ENCODE data around the gene PNISR.

DNA sequence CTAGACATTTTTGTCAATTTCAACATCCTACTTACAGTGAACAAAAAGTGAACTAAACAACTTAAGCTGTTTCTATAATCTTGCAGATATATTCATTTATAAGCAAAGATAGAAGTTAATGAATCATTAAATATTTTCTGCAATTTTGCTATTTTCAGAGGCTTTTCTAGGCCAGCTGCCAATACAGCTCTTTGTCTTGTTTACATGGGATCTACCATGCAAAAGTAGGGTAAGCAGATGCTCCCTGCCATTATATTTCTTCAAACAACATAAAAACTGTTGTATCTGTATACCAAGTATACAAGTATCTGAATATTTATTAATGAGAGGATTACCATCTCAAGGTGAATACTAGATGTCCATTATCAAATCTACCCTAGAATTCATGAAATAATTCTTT, 15.4 kb downstream of the PNISR start:
- TF ChIP-seq, protein P1, sequence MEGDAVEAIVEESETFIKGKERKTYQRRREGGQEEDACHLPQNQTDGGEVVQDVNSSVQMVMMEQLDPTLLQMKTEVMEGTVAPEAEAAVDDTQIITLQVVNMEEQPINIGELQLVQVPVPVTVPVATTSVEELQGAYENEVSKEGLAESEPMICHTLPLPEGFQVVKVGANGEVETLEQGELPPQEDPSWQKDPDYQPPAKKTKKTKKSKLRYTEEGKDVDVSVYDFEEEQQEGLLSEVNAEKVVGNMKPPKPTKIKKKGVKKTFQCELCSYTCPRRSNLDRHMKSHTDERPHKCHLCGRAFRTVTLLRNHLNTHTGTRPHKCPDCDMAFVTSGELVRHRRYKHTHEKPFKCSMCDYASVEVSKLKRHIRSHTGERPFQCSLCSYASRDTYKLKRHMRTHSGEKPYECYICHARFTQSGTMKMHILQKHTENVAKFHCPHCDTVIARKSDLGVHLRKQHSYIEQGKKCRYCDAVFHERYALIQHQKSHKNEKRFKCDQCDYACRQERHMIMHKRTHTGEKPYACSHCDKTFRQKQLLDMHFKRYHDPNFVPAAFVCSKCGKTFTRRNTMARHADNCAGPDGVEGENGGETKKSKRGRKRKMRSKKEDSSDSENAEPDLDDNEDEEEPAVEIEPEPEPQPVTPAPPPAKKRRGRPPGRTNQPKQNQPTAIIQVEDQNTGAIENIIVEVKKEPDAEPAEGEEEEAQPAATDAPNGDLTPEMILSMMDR (IDR thresholded peaks at IDR 0.05) = no peak
- no peak for TF ChIP-seq ZFX (IDR thresholded peaks at IDR 0.05; ENCODE audit: borderline replicate concordance)

All from 22Rv1 (cell line).